IMR-90 (cell line): ENCODE measurements around the gene KIAA0408. TPM values are rescaled to one million over a fixed set of nuclear protein-coding genes. Genes with fewer than 3 reads are reported as not detected.

Source experiments
- ATAC-seq: fragments of 200-7000 bp; cut with Tn5 transposase; 2 replicates; pipeline ENCODE4 v1.9.1; 2020; ENCODE audit warnings: low read depth, mild to moderate bottlenecking, moderate library complexity
- BruUV-seq: library from RNA; stranded (reverse); fragments of 400-500 nt; replicated peaks from 2 replicates; lab custom pipeline; 2021; lab: Mats Ljungman, UMichigan
- CTCF ChIA-PET: fragments of 300-600 bp; formaldehyde crosslinking; extraction: SDS; loops from one replicate; lab custom pipeline; 2021; ENCODE audit warnings: antibody characterized with exemption; lab: Yijun Ruan, JAX
- POLR2A ChIA-PET: fragments of 300-600 bp; sonication (Branson Sonifier 250); formaldehyde crosslinking; loops from one replicate; lab custom pipeline; 2022; ENCODE audit warnings: antibody characterized with exemption; ENCODE audit not compliant: unreplicated experiment; lab: Charles Lee
- DNase-seq: peaks from one replicate; pipeline ENCODE4 v3.0.0; 2013
- H2AFZ ChIP-seq: replicated peaks from 2 replicates; pipeline ENCODE3; 2013; ENCODE audit warnings: low read length, mild to moderate bottlenecking; ENCODE audit not compliant: poor library complexity
- H2AK5ac ChIP-seq: 2 replicates; pipeline ENCODE4 v1.6.1; 2013; ENCODE audit warnings: low read depth, low read length, inconsistent platforms
- H2AK9ac ChIP-seq: replicated peaks from 2 replicates; pipeline ENCODE3; 2013; ENCODE audit warnings: mild to moderate bottlenecking, low read depth, low read length, moderate library complexity; ENCODE audit not compliant: poor library complexity
- H2BK120ac ChIP-seq: 2 replicates; pipeline ENCODE4 v1.6.1; 2013; ENCODE audit warnings: low read depth, low read length, inconsistent platforms
- H2BK15ac ChIP-seq: 3 replicates; pipeline ENCODE4 v1.6.1; 2013; ENCODE audit warnings: low read depth, low read length, inconsistent platforms
- H2BK20ac ChIP-seq: 2 replicates; pipeline ENCODE4 v1.6.1; 2013; ENCODE audit warnings: low read depth, mild to moderate bottlenecking, inconsistent platforms, low read length, moderate library complexity
- H2BK5ac ChIP-seq: 2 replicates; pipeline ENCODE4 v1.6.1; 2013; ENCODE audit warnings: mild to moderate bottlenecking, low read depth, low read length, inconsistent platforms; ENCODE audit not compliant: poor library complexity, severe bottlenecking
- H3K14ac ChIP-seq: replicated peaks from 2 replicates; pipeline ENCODE4 v1.6.1; 2013; ENCODE audit warnings: low read depth, low read length, inconsistent platforms
- H3K18ac ChIP-seq: 2 replicates; pipeline ENCODE4 v1.6.1; 2013; ENCODE audit warnings: low read depth, low read length, control low read depth
- H3K23ac ChIP-seq: 2 replicates; pipeline ENCODE4 v1.6.1; 2013; ENCODE audit warnings: low read depth, low read length, inconsistent platforms
- H3K27ac ChIP-seq: 2 replicates; pipeline ENCODE4 v1.5.1; 2013; ENCODE audit warnings: mild to moderate bottlenecking, control low read depth, low read length; ENCODE audit not compliant: insufficient read depth
- H3K27me3 ChIP-seq: 2 replicates; pipeline ENCODE4 v1.6.1; 2013; ENCODE audit warnings: low read length; ENCODE audit not compliant: control insufficient read depth, insufficient read depth
- H3K36me3 ChIP-seq: 2 replicates; pipeline ENCODE4 v1.6.1; 2013; ENCODE audit warnings: low read length, mixed read lengths; ENCODE audit not compliant: control insufficient read depth, insufficient read depth
- H3K4ac ChIP-seq: 2 replicates; pipeline ENCODE4 v1.6.1; 2013; ENCODE audit warnings: low read depth, low read length, inconsistent platforms
- H3K4me1 ChIP-seq: 2 replicates; pipeline ENCODE4 v1.6.1; 2013; ENCODE audit warnings: low read length, mixed read lengths; ENCODE audit not compliant: control insufficient read depth, insufficient read depth
- H3K4me2 ChIP-seq: 2 replicates; pipeline ENCODE4 v1.6.1; 2013; ENCODE audit warnings: low read depth, mild to moderate bottlenecking, control low read depth, low read length, moderate library complexity
- H3K4me3 ChIP-seq: 2 replicates; pipeline ENCODE4 v1.5.1; 2013; ENCODE audit warnings: low read depth, mild to moderate bottlenecking, control low read depth, low read length, moderate library complexity; ENCODE audit not compliant: insufficient read depth
- H3K56ac ChIP-seq: 2 replicates; pipeline ENCODE4 v1.6.1; 2013; ENCODE audit warnings: low read length, inconsistent platforms; ENCODE audit not compliant: insufficient read depth; ENCODE audit errors: extremely low read depth
- H3K79me1 ChIP-seq, 2 experiments: 2 replicates each; pipeline ENCODE4 v1.6.1; 2013; ENCODE audit warnings: low read length in 2 of 2, inconsistent platforms in 1 of 2, low read depth in 1 of 2
- H3K9ac ChIP-seq: 2 replicates; pipeline ENCODE4 v1.6.1; 2013; ENCODE audit warnings: low read depth, low read length, control low read depth
- H3K9me1 ChIP-seq: 2 replicates; pipeline ENCODE4 v1.6.1; 2013; ENCODE audit warnings: low read length, inconsistent platforms; ENCODE audit not compliant: insufficient read depth
- H3K9me3 ChIP-seq: 2 replicates; pipeline ENCODE4 v1.6.1; 2013; ENCODE audit warnings: low read length; ENCODE audit not compliant: control insufficient read depth, insufficient read depth
- H4K20me1 ChIP-seq: 2 replicates; pipeline ENCODE4 v1.6.1; 2013; ENCODE audit warnings: low read length, inconsistent platforms; ENCODE audit not compliant: insufficient read depth
- H4K5ac ChIP-seq: 2 replicates; pipeline ENCODE4 v1.6.1; 2013; ENCODE audit warnings: mild to moderate bottlenecking, low read depth, low read length, control low read depth
- H4K8ac ChIP-seq, 2 experiments: 2 replicates each; pipeline ENCODE4 v1.6.1; 2013; ENCODE audit warnings: low read depth in 2 of 2, low read length in 2 of 2, control low read depth in 1 of 2, inconsistent platforms in 1 of 2
- H4K91ac ChIP-seq: 2 replicates; pipeline ENCODE4 v1.6.1; 2013; ENCODE audit warnings: low read depth, low read length, inconsistent platforms; ENCODE audit not compliant: insufficient read depth
- CTCF ChIP-seq: conservative IDR thresholded peaks from 2 replicates; pipeline ENCODE4 v1.5.1; 2012; ENCODE audit warnings: mild to moderate bottlenecking, low read depth, low read length, improper control_type of control experiment
- FOS ChIP-seq: fragments of 150-350 bp; IDR thresholded peaks from 2 replicates; pipeline ENCODE4 v1.6.1; 2016; ENCODE audit warnings: low read depth, low read length
- MAZ ChIP-seq: IDR thresholded peaks from 2 replicates; pipeline ENCODE4 v1.6.1; 2012; ENCODE audit warnings: low read depth, mild to moderate bottlenecking, low read length, improper control_type of control experiment, moderate library complexity, borderline replicate concordance
- MXI1 ChIP-seq: IDR thresholded peaks from 2 replicates; pipeline ENCODE4 v1.6.1; 2012; ENCODE audit warnings: low read depth, mild to moderate bottlenecking, low read length, moderate library complexity, borderline replicate concordance
- POLR2A ChIP-seq: IDR thresholded peaks from 2 replicates; pipeline ENCODE4 v1.6.1; 2012; ENCODE audit warnings: mild to moderate bottlenecking, low read depth, low read length
- RCOR1 ChIP-seq: IDR thresholded peaks from 2 replicates; pipeline ENCODE4 v1.6.1; 2012; ENCODE audit warnings: mild to moderate bottlenecking, low read length, improper control_type of control experiment; ENCODE audit not compliant: insufficient replicate concordance
- RFX5 ChIP-seq: IDR thresholded peaks from 2 replicates; pipeline ENCODE4 v1.8.0; 2012; ENCODE audit warnings: low read depth, mild to moderate bottlenecking, low read length, moderate library complexity
- SMC3 ChIP-seq: fragments of 150-350 bp; IDR thresholded peaks from 2 replicates; pipeline ENCODE4 v1.6.1; 2016; ENCODE audit warnings: low read depth, mild to moderate bottlenecking, antibody characterized with exemption, low read length, moderate library complexity
- USF2 ChIP-seq: fragments of 150-350 bp; IDR thresholded peaks from 2 replicates; pipeline ENCODE4 v1.6.1; 2017; ENCODE audit warnings: mild to moderate bottlenecking, antibody characterized with exemption, low read length, low read depth
- WGBS, 2 experiments: methylation state at CpG; one replicate each; pipeline versions ENCODE4 v1.1.5 to v1.1.7; 2013; ENCODE audit warnings: missing lambda C conversion rate in 2 of 2; ENCODE audit not compliant: insufficient read length in 1 of 2; ENCODE audit errors: extremely low coverage in 2 of 2; 5-methylcytosine and 5-hydroxymethylcytosine counted together
- dilution Hi-C: fragments of 300-500 bp; cut with HindIII; formaldehyde crosslinking; loops from one replicate; pipeline ENCODE4 v1.14.3; 2018; ENCODE audit warnings: low sequenced_read_pairs; ENCODE audit not compliant: unreplicated experiment
- in situ Hi-C: fragments of 300-500 bp; cut with MboI; formaldehyde crosslinking; loops from 3 replicates; pipeline ENCODE4 v1.14.3; 2019; ENCODE audit warnings: low sequenced_read_pairs, inconsistent platforms, mixed read lengths
- intact Hi-C: fragments of 100-400 bp; cut with micrococcal nuclease; formaldehyde crosslinking; loops from 2 replicates; pipeline ENCODE4 v1.10.0; 2022
- polyA plus RNA-seq, 3 experiments: library from polyadenylated mRNA; depleted of rRNA; stranded (reverse); fragments of >200 nt; gene quantifications; 2 replicates each; pipeline ENCODE4 v1.2.3, GENCODE V29; 2012; ENCODE audit warnings: low replicate concordance in 1 of 3
- total RNA-seq: library from RNA; depleted of rRNA; stranded (reverse); fragments of >200 nt; gene quantifications from 2 replicates; pipeline ENCODE4 v1.2.3, GENCODE V29; 2012

KIAA0408 gene
- total and polyA plus RNA-seq, 2 of the 4 experiments (the other 2 are of a cell fraction): 0.90 to 2.9 TPM

GRCh38 chr6:127460465-127460864 lies 1.3 kb upstream of the KIAA0408 start:
- no peak overlapping the region for H2BK120ac ChIP-seq
- BruUV-seq: no TSS peak
- ChIA-PET POLR2A (no interaction called here), CTCF (interaction anchor here (2.7 kb wide), 1 partner anchor 56 kb away, joined by 13 read pairs; no protein-coding TSS in a partner anchor)
- H3K4me1 ChIP-seq: peaks cover 6% of the 10 kb centered on the region
- no peak overlapping the region for H3K4ac ChIP-seq
- no peak overlapping the region for H3K18ac ChIP-seq
- H3K27me3 ChIP-seq: no peaks in the 10 kb centered on the region
- no peak overlapping the region for H4K91ac ChIP-seq
- H2BK20ac ChIP-seq: no peak overlapping the region
- no peak overlapping the region for H3K56ac ChIP-seq
- H4K5ac ChIP-seq: no peak overlapping the region
- no peak overlapping the region for H2AK9ac ChIP-seq
- H3K9me1 ChIP-seq: peaks cover 3% of the 10 kb centered on the region; the same call in 1 of the 2 replicates
- no peaks in the 10 kb centered on the region for H3K36me3 ChIP-seq
- no peaks in the 10 kb centered on the region for H3K9me3 ChIP-seq
- H3K14ac ChIP-seq: no peak overlapping the region
- H3K23ac ChIP-seq: no peak overlapping the region
- no peak overlapping the region for H2BK15ac ChIP-seq
- H2AK5ac ChIP-seq: no peak overlapping the region
- no peak overlapping the region for H3K27ac ChIP-seq
- in situ Hi-C loops: loop anchor here (10.0 kb wide), 1 partner anchor 156 kb away; no protein-coding TSS in a partner anchor
- H3K4me2 ChIP-seq: no peak overlapping the region
- no peak overlapping the region for H3K9ac ChIP-seq
- ATAC-seq (no peak), DNase-seq (no peak)
- dilution Hi-C loops: no loop called here
- H3K79me1 ChIP-seq: no peaks in the 10 kb centered on the region
- no peak overlapping the region for H2BK5ac ChIP-seq
- intact Hi-C loops: no loop called here
- TF ChIP-seq CTCF (no peak), RCOR1 (no peak), USF2 (no peak), RFX5 (no peak), SMC3 (no peak), MXI1 (no peak), FOS (no peak), MAZ (no peak), POLR2A (no peak)
- WGBS, 2 experiments: no CpG with 5 or more reads among the region's 1 CpG
- peaks cover 3% of the 10 kb centered on the region; the same call in 1 of the 2 replicates for H4K20me1 ChIP-seq
- no peak overlapping the region for H2AFZ ChIP-seq
- H3K4me3 ChIP-seq: no peak overlapping the region
- no peak overlapping the region for H4K8ac ChIP-seq
